ENCODE data around the gene CIAO3.
A peak's percentile ranks its signal among the peaks of the same experiment; 100 is the strongest.
"Not testable (repeated sequence)": the region's sequence is repeated elsewhere in the genome, so short reads cannot be mapped to it uniquely, and the experiment has no call there.

The CIAO3 gene

DNA sequence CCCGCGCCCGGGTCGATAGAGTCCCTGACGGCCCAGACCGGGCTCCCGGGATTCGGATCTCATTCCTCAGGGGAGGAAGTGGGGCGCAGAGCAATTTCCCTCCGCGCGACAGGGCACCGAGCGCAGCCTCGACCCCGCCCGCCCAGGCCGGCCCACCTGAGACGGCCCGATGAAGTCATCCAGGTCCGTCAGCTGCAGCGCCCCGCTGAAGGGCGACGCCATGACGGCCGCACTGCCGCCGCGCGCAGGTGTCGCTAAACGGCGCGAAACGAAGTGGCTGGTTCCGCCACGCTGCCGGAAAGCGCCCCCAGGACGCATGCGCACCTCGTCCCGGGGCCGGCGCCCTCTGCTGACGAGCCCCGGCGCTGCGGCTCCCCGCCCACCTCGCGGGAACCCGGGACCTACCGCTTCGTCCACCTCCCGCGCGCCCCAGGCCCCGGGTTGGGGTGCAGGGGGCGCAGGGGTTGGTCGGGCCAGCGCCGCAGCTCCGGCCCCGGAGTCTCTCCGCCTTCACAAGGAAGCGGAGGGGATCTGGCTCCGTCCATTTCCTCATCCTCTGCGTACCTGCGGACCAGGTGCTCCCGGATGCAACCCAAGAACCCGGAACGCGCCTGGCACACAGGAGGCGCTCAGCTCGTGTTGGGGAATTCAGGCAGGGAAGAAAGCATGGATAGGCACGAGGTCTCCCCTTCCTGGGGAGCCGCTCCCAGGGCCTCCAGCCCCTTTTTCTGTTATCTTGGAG lies at the start of gene CIAO3:
TSS of gene CIAO3 (minus strand) at position 234 of the 742 bp plus-strand sequence. CDS start at position 222, 12 bp downstream.
- DNase-seq = peak; percentile 60

DNA sequence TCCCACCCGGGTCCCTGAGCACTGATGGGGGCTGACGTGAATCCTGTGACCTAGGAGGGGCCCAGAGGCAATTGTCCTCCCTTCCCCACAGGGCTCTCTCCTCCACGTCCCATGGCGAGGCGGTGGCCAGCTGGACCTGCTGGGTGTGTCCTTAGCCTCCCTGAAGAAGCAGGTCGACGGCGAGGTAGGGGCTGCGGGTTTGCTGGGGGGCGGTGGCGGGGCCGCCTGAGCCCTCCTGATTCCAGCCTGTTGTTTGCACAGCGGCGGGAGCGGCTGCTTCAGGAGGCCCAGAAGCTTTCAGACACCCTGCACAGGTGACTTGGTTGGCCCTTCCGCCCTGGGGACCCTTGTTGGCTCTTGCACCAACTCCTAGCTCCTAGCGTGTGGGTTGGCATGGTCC lies 49.3 kb upstream of the CIAO3 start:
- DNase-seq = no peak

DNA sequence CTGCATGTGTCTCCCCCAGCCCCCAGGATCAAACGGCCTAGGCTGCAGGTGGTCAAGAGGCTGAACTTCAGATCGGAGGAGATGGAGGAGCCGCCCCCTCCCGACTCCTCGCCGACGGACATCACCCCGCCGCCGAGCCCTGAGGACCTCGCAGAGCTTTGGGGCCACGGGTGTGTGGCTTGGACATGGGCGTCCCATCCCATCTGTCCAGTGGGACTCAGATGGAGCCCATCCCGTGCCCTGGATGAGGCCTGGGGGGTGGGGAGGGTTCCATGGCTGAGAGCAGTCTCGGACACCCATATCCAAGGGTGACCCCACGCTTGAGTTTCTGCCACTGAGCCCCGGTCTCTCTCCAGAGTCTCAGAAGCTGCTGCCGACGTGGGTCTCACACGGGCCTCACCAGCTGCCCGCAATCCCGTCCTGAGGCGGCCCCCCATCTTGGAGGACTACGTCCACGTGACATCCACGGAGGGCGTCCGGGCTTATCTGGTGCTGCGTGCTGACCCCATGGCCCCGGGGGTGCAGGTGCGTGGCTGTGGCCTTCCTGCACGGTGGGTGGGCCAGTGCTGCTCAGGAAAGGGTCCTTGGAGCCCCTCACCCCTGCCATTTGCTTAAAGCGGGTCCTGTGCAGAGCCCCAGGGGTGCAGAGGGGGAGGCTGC lies 48.5 kb upstream of the CIAO3 start:
- DNase-seq = no peak

DNA sequence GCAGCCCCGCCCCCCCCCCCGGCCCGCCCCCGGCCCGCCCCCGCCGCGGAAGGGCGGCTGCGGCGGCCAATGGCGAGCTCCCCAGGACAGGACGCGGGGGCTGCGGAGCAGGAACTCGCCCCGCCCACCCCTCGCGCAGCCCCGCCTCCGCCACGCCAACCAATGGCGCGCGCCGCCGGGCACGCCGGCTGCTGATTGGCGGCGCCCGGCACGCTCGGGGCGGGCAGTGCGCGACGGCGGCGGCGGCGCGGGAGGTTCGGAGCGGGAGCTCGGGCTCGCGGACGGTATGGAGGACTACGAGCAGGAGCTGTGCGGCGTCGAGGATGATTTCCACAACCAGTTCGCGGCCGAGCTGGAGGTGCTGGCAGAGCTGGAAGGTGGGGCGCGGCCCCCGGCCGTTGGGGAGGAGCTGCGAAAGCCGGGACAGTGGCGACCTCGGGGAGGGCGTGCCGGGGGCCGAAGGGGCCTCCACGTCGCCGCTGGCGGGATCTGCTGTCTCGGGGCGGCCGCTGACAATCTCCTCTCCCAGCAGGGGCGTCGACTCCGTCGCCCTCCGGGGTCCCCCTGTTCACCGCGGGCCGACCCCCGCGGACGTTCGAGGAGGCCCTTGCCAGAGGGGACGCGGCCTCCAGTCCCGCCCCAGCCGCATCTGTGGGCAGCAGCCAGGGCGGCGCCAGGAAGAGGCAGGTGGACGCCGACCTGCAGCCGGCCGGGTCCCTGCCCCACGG lies 47.8 kb upstream of the CIAO3 start, which contains the start of gene CHTF18:
TSS of gene CHTF18 (plus strand) at position 222 of the 728 bp plus-strand sequence. CDS start at position 287, 65 bp downstream.
- DNase-seq = peak; percentile 74

DNA sequence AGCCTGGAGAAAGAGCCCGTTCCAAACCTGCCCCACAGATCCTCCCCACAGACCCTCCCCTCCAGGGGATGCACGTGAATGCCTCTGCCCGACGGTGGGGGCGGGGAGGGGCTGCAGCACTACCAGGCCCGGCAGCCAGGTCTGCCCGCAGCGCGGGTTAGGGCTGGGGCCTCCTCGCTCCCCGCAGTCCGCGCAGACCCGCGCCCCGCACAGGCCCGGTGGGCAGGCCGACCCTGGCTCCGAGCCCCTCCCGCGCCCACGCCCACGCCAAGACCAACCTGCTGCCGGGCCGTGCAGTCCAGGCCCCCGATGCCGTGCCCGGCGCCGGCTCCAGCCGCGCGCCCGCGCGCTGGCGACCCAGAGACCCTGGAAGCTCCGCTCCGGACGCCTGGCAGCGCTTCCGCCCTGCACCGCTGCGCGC lies 47.2 kb upstream of the CIAO3 start, which contains the start of gene RPUSD1:
TSS of gene RPUSD1 (minus strand) at position 404 of the 421 bp plus-strand sequence. CDS start 644 bp downstream, outside the sequence.
- DNase-seq = no peak

DNA sequence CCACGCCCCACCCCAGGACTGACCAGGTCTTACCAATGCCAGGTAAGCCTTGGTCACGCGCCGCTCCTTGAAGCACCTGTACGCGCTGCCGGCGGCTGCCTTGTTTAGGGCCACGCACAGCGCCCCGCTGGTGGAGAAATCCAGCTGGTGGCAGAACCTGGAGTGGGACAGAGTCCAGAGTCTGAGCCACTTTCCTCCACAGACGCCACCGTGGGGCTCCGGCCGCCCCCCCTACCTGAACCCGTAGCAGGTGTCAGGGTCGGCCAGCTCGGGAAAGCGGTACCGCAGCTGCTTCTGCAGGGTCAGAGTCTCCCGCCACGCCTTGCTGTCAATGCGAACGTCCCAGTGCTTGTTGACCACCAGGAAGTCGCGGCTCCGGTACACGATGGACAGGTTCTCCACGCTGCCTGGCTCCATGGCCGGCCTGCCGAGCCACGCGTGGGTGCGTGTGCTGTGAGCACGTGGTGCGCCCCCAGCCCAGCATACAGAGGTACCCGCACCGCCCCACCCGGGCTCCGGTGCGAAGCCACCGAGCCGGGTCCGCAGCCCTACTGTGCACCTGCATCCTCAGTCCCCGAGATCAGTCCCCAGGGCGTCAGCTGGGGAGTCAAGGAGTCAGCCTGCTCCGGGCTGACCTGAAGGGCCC lies 46.6 kb upstream of the CIAO3 start:
- no peak for DNase-seq

DNA sequence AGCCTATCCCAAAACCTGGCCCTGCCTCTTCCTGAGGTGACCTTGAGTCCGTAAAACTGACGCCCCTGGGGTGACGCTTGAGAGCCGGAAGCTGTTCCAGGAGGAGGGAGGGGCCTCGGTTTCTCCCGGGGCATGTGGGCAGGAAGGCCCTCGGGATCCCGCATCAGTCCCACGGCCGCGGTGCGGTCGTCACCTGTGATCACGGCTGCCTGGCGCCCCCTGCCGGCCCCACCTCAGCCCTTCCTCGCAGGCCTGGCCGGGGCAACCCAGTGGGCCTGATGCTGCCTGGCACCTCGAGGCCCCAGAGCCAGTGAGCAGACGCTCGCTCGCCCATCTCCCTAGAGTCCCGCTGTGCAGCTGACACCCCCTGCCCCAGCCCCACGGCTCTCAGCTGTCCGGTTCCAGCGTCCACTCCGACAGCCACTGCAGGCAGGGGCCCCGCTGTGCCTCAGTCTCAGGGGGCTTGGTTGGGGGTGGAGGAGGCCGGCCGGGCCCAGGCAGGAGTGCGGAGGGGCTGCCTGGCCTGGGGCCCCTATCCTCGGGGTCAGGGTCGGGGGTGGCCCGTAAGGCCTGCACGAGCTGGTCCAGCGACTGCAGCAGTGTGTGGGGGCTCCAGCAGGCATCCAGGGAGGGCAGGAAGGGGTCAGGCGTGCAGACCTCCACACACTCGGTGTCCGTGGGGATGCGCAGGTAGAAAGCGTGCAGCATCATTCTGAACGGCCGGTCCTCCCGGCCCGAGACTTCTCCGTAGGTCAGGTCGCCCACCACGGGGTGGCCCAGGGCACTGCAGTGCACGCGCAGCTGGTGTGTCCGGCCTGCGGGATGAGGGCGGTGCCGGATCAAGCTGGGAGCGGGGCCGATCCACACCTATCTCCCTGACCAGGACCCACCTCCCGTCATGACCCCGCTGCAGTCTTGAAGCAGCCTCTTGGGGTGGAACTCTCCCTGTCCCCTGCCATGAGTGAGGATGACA lies 45.1 kb upstream of the CIAO3 start:
- DNase-seq = no peak

DNA sequence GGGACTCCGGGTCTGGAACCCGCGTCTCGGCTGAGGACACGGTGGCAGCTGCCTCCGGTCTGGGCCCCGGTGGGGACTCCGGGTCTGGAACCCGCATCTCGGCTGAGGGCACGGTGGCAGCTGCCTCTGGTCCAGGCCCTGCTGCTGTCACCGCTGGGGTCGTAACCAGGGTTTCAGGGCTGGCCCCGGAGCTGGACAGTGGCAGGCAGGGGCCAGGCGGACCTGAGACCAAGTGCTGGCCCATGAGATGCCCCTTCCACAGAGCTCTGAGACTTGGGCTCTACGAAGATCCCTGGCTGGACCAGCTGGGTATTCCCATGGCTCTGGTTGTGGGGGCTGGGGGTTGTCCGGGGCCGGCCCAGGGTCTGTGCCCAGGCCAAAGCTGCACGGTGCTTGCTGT lies 43.6 kb upstream of the CIAO3 start:
- no peak for DNase-seq

DNA sequence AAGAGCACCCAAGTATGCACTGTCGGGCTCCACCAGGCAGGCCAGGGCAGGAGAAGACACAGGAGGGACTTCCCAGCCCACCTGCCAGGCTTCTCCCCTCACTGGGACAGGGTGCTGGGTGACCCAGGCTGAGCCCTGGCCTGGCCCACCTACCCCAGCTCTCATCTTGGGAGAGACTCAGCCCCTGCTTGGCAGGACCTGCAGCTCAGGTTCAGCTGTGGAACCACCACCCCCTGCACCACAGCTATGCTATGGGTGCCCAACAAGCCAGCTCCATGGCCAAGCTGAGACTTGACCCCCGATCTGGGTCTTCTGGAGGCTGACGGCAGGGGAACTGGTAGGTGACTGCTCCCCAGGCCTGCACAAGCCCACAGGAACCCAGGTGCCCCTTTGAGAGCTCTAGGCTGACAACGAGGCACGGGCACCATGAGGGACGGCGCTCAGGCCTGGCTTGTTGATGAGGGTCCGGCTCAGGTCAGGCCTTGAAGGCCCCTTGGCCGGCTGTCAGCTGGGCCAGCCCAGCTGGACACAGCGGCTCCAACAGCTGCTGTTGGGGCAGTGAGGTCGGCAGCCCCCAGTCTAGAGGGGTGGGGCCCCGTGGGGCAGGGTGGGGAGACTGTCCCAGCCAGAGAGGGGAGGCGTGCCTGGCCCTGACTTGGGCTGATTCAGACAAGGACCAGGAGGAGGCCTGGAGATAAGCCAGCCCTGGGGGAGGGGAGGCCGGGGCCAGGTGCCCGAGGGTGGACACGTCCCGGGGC lies 42.8 kb upstream of the CIAO3 start:
- DNase-seq = no peak

DNA sequence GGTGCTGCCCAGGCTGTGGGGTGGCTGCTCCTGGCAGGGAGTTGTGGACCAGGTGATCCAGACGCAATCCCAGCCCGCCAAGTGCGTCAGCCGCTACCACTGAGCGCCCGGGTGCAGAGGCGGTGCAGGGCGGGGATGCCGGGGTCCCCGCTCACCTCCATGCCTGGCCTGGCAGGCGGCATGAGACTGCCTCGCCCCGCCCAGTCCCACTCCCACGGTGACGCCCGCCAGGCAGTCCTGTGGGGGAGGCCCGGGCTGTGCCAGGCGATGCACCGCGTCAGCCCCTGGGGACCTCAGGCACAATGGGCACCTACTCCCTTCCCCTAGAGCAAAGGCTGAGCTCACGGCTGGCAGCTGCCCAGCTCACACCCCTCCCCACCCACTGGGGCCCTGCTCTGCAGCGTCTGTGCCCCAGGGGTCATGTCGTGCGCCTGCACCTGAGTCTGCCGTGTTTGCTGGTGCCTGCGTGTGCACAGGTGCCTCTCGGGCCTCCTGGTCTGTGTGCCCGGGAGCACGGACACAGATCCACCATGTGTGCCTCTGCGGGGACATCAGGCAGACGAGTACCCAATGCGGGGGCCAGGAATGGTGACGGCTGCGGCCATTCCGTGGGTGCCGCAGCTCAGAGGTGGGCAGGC lies 42.1 kb upstream of the CIAO3 start:
- peak; percentile 60 for DNase-seq

DNA sequence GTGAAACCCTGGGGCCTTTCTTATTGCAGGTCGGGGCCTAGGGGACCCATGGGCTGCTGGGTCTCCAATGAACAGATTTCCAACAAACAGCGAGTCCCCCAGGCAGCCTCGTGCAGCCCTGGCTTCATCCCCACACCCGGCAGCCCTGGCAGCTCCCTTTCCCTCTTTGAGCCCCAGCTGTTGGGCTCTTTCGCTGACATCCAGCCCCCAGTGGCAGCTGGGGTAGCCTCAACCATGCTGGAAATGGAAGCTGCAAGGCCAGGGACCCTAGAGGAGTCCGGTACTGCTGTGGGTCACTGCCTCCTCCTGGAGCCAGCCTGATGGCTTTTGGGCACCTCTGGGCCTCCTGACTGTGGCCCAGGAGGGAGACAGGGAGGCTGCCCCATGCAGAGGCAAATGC lies 41.5 kb upstream of the CIAO3 start:
- no peak for DNase-seq

DNA sequence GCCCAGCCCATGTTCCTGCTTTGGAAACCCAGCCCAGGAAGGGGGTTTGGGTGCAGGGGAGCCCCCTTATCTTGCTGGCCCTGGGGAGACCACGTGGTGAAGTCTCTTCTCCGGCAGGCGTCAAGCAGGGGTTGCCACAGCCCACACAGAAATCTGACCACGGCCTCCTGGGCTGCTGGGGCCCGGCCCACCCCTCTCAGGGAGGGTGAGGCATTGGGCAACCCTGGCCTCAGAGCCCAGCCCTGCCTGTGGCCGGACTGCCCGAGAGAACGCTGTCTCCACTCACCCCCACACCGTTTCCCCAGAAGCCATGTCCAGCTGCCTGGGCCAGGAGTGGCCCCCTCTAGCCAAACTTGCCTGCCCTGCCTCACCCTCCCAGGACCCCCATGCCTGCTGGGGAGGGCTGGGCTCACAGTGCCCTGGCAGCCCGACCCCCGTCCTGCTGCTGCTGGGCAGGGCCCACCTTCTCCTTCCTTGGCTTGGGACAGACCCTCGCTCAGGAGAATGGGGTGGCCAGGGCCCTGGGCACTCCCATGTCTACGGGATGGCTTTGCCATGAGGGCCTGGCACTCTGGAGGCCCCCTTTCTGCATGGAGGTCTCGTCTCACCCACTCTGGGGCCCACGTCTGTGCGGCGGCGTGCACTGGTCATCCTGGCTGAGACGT lies 40.7 kb upstream of the CIAO3 start:
- DNase-seq = no peak

DNA sequence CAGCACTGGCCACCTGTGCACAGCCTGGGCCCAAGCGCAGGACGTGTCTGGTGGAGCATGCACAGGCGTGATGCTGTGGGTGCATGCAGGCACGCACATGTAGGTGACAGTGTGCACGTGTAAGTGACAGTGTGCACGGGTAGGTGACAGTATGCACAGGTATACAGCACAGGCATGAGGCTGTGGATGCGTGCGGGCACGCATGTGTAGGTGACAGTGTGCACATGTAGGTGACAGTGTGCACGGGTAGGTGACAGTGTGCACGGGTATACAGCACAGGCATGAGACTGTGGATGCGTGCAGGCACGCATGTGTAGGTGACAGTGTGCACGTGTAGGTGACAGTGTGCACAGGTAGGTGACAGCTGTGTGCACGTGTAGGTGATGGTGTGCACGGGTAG lies 39.5 kb upstream of the CIAO3 start:
- no peak for DNase-seq

DNA sequence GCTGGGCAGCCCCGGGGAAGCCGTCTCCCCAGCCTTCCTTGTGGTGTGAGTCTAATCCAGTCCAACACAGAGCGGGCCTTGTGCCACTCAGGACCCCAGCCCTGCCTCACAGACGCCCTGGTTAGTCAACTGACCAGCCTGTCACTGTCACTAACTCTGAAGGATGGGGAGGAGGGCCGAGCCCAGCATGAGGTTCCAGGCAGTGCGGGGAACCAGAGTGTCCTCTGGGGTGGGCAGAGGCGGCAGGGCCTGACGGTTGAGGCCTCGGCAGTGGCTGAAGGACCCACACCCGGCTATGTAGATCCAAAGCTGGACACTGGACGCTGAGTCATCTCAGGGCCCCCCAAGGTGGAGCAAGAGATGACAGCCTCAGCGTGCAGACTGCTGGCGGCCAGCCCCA lies 38.8 kb upstream of the CIAO3 start:
- DNase-seq = no peak

DNA sequence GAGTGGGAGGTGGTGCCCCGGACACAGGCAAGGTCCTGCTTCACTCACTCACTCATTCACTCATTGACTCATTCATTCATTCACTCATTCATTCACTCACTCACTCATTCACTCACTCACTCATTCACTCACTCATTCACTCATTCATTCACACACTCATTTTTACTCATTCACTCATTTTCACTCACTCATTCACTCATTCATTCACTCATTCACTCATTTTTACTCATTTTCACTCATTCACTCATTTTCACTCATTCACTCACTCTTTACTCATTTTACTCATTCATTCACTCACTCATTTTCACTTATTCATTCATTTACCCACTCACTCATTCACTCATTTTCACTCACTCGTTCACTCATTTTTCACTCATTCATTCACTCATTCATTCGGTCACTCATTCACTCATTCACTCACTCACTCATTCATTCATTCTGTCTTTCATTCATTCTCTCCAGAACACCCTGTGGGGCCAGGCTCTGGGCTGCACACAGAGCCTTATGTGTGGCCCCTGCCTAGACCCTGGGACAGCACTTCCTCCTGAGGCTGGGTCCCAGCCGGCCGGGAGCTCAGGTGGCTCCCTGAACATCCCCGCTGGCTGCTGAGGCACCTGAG lies 38.2 kb upstream of the CIAO3 start:
- DNase-seq = no peak

DNA sequence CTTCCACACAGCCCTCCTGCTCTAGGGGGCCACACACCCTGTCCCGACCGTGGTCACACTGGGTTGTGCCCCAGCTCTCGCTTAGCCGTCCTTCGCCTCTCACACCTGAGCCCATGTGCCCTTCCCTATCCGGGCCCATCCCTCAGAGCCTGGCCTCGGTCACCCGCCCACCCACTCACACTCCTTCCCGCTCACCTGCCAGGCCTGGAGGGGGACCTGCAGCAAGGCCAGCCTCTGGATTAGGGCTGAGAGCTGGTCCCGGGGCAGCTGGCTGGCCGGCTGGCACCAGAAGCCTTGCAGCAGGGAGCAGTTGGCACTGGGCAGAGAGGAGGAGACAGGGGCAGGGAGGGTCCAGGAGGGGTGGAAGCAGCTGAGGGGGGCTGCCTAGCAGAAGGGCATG lies 37.6 kb upstream of the CIAO3 start:
- no peak for DNase-seq

DNA sequence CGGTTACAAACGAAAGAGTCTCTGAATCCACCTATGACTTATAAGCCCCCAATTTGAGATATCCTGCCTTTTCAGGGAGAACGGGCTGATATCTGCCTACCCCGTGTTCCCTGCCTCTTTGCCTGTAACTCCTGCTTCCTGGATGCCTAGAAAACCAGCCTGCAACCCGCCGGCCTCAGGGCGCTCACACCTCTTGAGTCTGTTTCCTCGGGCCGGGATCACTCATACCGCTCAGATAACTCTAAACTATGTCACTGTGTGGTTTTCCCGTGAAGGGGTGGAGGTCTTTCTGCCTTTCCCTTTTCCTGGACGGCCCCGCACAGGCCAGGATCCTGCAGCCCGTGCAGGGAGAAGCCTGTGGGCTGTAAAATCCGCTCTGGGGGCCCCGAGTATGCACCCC lies 37.0 kb upstream of the CIAO3 start:
- no peak for DNase-seq

DNA sequence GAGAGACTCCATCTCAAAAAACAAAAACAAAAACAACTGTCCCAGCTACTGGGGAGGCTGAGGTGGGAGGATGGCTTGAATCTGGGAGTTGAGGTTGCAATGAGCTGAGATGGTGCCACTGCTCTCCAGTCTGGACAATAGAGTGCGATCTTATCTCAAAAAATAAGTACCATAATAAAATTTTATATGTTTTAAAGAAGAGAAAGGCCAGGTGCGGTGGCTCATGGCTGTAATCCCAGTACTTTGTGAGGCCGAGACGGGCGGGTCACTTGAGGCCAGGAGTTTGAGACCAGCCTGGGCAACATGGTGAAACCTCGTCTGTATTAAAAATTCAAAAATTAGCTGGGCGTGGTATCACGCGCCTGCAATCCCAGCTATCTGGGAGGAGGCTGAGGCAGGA lies 36.0 kb upstream of the CIAO3 start:
- DNase-seq = no peak

DNA sequence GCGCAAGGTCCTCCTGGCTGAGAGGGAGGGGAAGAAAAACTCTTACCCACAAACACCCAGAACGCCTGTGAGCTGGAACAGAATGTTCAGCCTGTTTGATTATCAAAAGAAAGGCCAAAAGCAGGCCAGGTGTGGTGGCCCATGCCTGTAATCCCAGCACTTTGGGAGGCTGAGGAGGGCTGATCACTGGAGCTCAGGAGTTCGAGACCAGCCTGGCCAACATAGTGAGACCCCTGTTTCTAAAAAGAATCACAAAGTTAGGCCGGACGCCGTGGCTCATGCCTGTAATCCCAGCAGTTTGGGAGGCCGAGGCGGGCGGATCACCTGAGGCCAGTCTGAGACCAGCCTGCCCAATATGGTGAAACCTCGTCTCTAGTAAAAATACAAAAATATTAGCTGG lies 35.5 kb upstream of the CIAO3 start:
- DNase-seq = not testable (repeated sequence)

Measured in NCI-H1105 treated with DMSO at 0.1 percent for 48 hours (cell line).